SK-N-SH treated with all-trans-retinoic acid at 6 μM for 48 hours (cell line): ENCODE data around the gene SPON1.

Experiments
- BACH2 ChIP-seq: fragments of 250-450 bp; sonication (Bioruptor Pico); IDR thresholded peaks from 2 replicates; pipeline ENCODE4 v1.9.0; 2021; ENCODE audit warnings: mild to moderate bottlenecking, borderline replicate concordance
- CSDC2 ChIP-seq: fragments of 250-450 bp; sonication (Bioruptor Pico); IDR thresholded peaks from 2 replicates; pipeline ENCODE4 v1.5.0; 2020; ENCODE audit warnings: mild to moderate bottlenecking, moderate library complexity
- PATZ1 ChIP-seq: fragments of 250-450 bp; sonication (Bioruptor Pico); IDR thresholded peaks from 2 replicates; pipeline ENCODE4 v1.8.0; 2020; ENCODE audit warnings: mild to moderate bottlenecking, moderate library complexity, borderline replicate concordance

GRCh38 chr11:14290422-14290821 lies 327.9 kb downstream of the SPON1 start:
- TF ChIP-seq BACH2 (CRISPR knock-in tag): no peak
- no peak for TF ChIP-seq CSDC2 (CRISPR knock-in tag)
- TF ChIP-seq PATZ1: no peak
